Ishikawa (cell line): Measurements from ENCODE around the gene CDC14C.

Experiments used
- CEBPB ChIP-seq: IDR thresholded peaks from 2 replicates; pipeline ENCODE4 v1.6.1; 2012
- CREB1 ChIP-seq: IDR thresholded peaks from 2 replicates; pipeline ENCODE4 v1.6.1; 2012; ENCODE audit warnings: low read depth
- EGR1 ChIP-seq: IDR thresholded peaks from 2 replicates; pipeline ENCODE4 v1.6.1; 2012
- EP300 ChIP-seq: IDR thresholded peaks from 2 replicates; pipeline ENCODE4 v1.6.1; 2012; ENCODE audit warnings: borderline replicate concordance
- FOXM1 ChIP-seq: IDR thresholded peaks from 2 replicates; pipeline ENCODE4 v1.6.1; 2012; ENCODE audit warnings: low read depth, borderline replicate concordance
- MAX ChIP-seq: IDR thresholded peaks from 2 replicates; pipeline ENCODE4 v1.6.1; 2012
- NFIC ChIP-seq: IDR thresholded peaks from 2 replicates; pipeline ENCODE4 v1.6.1; 2012
- RAD21 ChIP-seq: IDR thresholded peaks from 2 replicates; pipeline ENCODE4 v1.6.1; 2012; ENCODE audit warnings: low read depth
- REST ChIP-seq: IDR thresholded peaks from 2 replicates; pipeline ENCODE4 v1.6.1; 2012; ENCODE audit warnings: low read depth, mild to moderate bottlenecking
- TAF1 ChIP-seq: IDR thresholded peaks from 2 replicates; pipeline ENCODE4 v1.6.1; 2012; ENCODE audit warnings: low read depth, mild to moderate bottlenecking
- TCF12 ChIP-seq: IDR thresholded peaks from 2 replicates; pipeline ENCODE4 v1.6.1; 2012; ENCODE audit warnings: low read depth
- TEAD4 ChIP-seq: IDR thresholded peaks from 2 replicates; pipeline ENCODE4 v1.6.1; 2012
- USF1 ChIP-seq: IDR thresholded peaks from 2 replicates; pipeline ENCODE4 v1.6.1; 2012
- YY1 ChIP-seq: IDR thresholded peaks from 2 replicates; pipeline ENCODE4 v1.6.1; 2012; ENCODE audit warnings: low read depth
- ZBTB7A ChIP-seq: IDR thresholded peaks from 2 replicates; pipeline ENCODE4 v1.6.1; 2012; ENCODE audit warnings: low read depth

The CDC14C gene

GRCh38 chr7:48964074-48964473 lies 39.7 kb downstream of the CDC14C start:
- no peak for TF ChIP-seq CEBPB
- no peak for TF ChIP-seq EP300

GRCh38 chr7:48971173-48971572 lies 46.8 kb downstream of the CDC14C start:
- TF ChIP-seq TEAD4: no peak
- no peak for TF ChIP-seq USF1
- no peak for TF ChIP-seq TCF12
- TF ChIP-seq CREB1: no peak
- no peak for TF ChIP-seq RAD21
- TF ChIP-seq TAF1: no peak
- TF ChIP-seq ZBTB7A: no peak
- no peak for TF ChIP-seq FOXM1
- no peak for TF ChIP-seq MAX
- TF ChIP-seq EGR1: no peak
- TF ChIP-seq YY1: no peak
- TF ChIP-seq NFIC: no peak

- TF ChIP-seq TCF12: no peak
- no peak for TF ChIP-seq CREB1
- TF ChIP-seq ZBTB7A: no peak
- TF ChIP-seq MAX: no peak
- TF ChIP-seq REST: no peak
- TF ChIP-seq NFIC: no peak
- no peak for TF ChIP-seq EP300
Observed at GRCh38 chr7:48976253-48976652, 51.9 kb downstream of the CDC14C start.

GRCh38 chr7:48976850-48977249 lies 52.5 kb downstream of the CDC14C start:
- TF ChIP-seq EP300: no peak
- TF ChIP-seq ZBTB7A: no peak
- TF ChIP-seq FOXM1: no peak
- TF ChIP-seq TAF1: no peak
